ENCODE results near the gene SPATA32. TPM values are rescaled to one million over a fixed set of nuclear protein-coding genes. Genes with fewer than 3 reads are reported as not detected.

SPATA32 gene
- total and polyA plus RNA-seq, 2 donors from 2014 or later = not detected

GRCh38 chr17:45235416-45236281 lies 26.2 kb downstream of the SPATA32 start:
- H3K36me3 ChIP-seq (ENCODE audit: control insufficient read depth in 2 of 3, insufficient read depth in 3 of 3, low read length in 3 of 3) = no peaks in the 10 kb centered on the region
- intact Hi-C loops (cut with DNase I) = no loop called here
- H3K4me3 ChIP-seq (ENCODE audit: low read length in 3 of 3) = no peak overlapping the region
- no peak overlapping the region for H3K9ac ChIP-seq (ENCODE audit: low read length in 3 of 3)
- H3K27ac ChIP-seq (ENCODE audit: low read depth in 2 of 2, low read length in 2 of 2) = no peak overlapping the region
- TF ChIP-seq CTCF (IDR thresholded peaks at IDR 0.05; ENCODE audit: borderline replicate concordance, extremely low read depth, insufficient read depth) = peak; percentile 69
- peaks cover 0 to 2% (median 0%) of the 10 kb centered on the region in 3 donors for H3K4me1 ChIP-seq (ENCODE audit: control insufficient read depth in 2 of 3, insufficient read depth in 2 of 3, low read depth in 1 of 3, low read length in 3 of 3)
- FAIRE-seq (no peak), DNase-seq (peak in 4 of 5 donors; percentile 73 to 79 (median 77))
- no peaks in the 10 kb centered on the region for H3K27me3 ChIP-seq (ENCODE audit: control insufficient read depth, insufficient read depth, low read length)
- no peaks in the 10 kb centered on the region for H3K9me3 ChIP-seq (ENCODE audit: control insufficient read depth in 2 of 3, insufficient read depth in 1 of 3, low read length in 3 of 3)

- no peaks in the 10 kb centered on the region for H3K9me3 ChIP-seq (ENCODE audit: control insufficient read depth in 2 of 3, insufficient read depth in 1 of 3, low read length in 3 of 3)
- no peaks in the 10 kb centered on the region for H3K27me3 ChIP-seq (ENCODE audit: control insufficient read depth, insufficient read depth, low read length)
- intact Hi-C loops (cut with DNase I) = no loop called here
- DNase-seq (peak in 4 of 5 donors; percentile 53 to 73 (median 64)), FAIRE-seq (no peak)
- H3K9ac ChIP-seq (ENCODE audit: low read length in 3 of 3) = no peak overlapping the region
- H3K27ac ChIP-seq (ENCODE audit: low read depth in 2 of 2, low read length in 2 of 2) = no peak overlapping the region
- no peak overlapping the region for H3K4me3 ChIP-seq (ENCODE audit: low read length in 3 of 3)
- no peaks in the 10 kb centered on the region for H3K36me3 ChIP-seq (ENCODE audit: control insufficient read depth in 2 of 3, insufficient read depth in 3 of 3, low read length in 3 of 3)
- TF ChIP-seq CTCF (IDR thresholded peaks at IDR 0.05; ENCODE audit: borderline replicate concordance, extremely low read depth, insufficient read depth) = peak; percentile 13
- no peaks in the 10 kb centered on the region for H3K4me1 ChIP-seq (ENCODE audit: control insufficient read depth in 2 of 3, insufficient read depth in 2 of 3, low read depth in 1 of 3, low read length in 3 of 3)
These were observed 27.1 kb downstream of the SPATA32 start for GRCh38 chr17:45234641-45235415.

- intact Hi-C loops (cut with DNase I) = no loop called here
- H3K36me3 ChIP-seq (ENCODE audit: control insufficient read depth in 2 of 3, insufficient read depth in 3 of 3, low read length in 3 of 3) = no peaks in the 10 kb centered on the region
- no peak for TF ChIP-seq CTCF (IDR thresholded peaks at IDR 0.05; ENCODE audit: borderline replicate concordance, extremely low read depth, insufficient read depth)
- peaks cover 0 to 2% (median 0%) of the 10 kb centered on the region in 3 donors for H3K4me1 ChIP-seq (ENCODE audit: control insufficient read depth in 2 of 3, insufficient read depth in 2 of 3, low read depth in 1 of 3, low read length in 3 of 3)
- H3K4me3 ChIP-seq (ENCODE audit: low read length in 3 of 3) = no peak overlapping the region
- H3K9me3 ChIP-seq (ENCODE audit: control insufficient read depth in 2 of 3, insufficient read depth in 1 of 3, low read length in 3 of 3) = no peaks in the 10 kb centered on the region
- no peak overlapping the region for H3K9ac ChIP-seq (ENCODE audit: low read length in 3 of 3)
- DNase-seq (peak in 1 of 5 donors; percentile 28), FAIRE-seq (no peak)
- no peak overlapping the region for H3K27ac ChIP-seq (ENCODE audit: low read depth in 2 of 2, low read length in 2 of 2)
- H3K27me3 ChIP-seq (ENCODE audit: control insufficient read depth, insufficient read depth, low read length) = no peaks in the 10 kb centered on the region
These were observed 28.4 kb downstream of the SPATA32 start for GRCh38 chr17:45233423-45233924.
